Body of pancreas (tissue), 4 donors: Measurements from ENCODE around the gene MERTK.

Source experiments
- POLR2A ChIP-seq, 3 donors: fragments of 450-650 bp; IDR thresholded peaks; one replicate each; pipeline ENCODE4 v1.6.1; 2016; ENCODE audit warnings: antibody characterized with exemption in 3 of 3, mild to moderate bottlenecking in 2 of 3
- TF ChIP-seq, protein P1 (sequence below), 7 experiments: fragments of 450-650 bp in 4 of 7; fragments of 200-600 bp in 3 of 7; sonication (generic) in 3 of 7; IDR thresholded peaks; one replicate each; pipeline ENCODE4 v1.5.1; 2016 to 2019; ENCODE audit warnings: antibody characterized with exemption in 7 of 7

DNA sequence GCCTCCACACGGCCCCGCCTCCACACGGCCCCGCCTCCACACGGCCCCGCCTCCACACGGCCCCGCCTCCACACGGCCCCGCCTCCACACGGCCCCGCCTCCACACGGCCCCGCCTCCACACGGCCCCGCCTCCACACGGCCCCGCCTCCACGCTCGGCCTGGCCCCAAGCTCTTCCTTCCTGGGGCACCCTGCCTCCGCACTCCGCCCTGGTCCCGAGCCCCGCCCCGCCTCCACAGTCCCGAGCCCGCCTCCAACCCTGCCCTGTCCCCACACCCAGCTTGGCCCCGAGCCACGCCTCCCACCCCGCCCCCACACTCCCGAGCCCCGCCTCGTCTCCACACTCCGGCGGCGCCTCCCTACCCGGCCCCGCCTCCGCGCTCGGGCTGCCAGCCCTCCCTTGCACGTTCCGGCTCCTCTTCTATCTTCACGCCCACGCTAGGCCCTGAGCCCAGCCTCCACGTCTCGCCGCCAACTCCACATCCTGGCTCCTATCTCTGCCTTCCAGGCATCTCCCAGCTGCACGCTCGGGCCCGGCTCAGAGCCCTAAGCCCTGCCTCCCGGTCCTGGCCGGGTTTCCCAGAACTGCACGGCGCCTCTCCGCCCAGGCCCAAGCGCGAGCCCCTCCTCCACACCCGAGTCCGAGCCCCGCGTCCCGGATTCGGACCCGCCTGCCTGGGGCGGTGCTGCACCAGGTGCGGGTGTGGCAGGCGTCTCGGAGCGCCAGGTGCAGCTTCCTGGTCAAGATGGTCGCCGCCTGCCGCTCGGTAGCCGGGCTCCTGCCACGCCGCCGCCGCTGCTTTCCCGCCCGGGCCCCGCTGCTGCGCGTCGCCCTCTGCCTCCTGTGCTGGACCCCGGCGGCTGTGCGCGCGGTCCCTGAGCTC lies 156.7 kb downstream of the MERTK start, which contains the start of gene TMEM87B:
- TF ChIP-seq, protein P1, sequence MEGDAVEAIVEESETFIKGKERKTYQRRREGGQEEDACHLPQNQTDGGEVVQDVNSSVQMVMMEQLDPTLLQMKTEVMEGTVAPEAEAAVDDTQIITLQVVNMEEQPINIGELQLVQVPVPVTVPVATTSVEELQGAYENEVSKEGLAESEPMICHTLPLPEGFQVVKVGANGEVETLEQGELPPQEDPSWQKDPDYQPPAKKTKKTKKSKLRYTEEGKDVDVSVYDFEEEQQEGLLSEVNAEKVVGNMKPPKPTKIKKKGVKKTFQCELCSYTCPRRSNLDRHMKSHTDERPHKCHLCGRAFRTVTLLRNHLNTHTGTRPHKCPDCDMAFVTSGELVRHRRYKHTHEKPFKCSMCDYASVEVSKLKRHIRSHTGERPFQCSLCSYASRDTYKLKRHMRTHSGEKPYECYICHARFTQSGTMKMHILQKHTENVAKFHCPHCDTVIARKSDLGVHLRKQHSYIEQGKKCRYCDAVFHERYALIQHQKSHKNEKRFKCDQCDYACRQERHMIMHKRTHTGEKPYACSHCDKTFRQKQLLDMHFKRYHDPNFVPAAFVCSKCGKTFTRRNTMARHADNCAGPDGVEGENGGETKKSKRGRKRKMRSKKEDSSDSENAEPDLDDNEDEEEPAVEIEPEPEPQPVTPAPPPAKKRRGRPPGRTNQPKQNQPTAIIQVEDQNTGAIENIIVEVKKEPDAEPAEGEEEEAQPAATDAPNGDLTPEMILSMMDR (IDR thresholded peaks at IDR 0.05), result no peak
- TF ChIP-seq POLR2A (IDR thresholded peaks at IDR 0.05), result peak; percentile 69 to 90 (median 88)
